ENCODE data around the gene COL27A1.

DNA sequence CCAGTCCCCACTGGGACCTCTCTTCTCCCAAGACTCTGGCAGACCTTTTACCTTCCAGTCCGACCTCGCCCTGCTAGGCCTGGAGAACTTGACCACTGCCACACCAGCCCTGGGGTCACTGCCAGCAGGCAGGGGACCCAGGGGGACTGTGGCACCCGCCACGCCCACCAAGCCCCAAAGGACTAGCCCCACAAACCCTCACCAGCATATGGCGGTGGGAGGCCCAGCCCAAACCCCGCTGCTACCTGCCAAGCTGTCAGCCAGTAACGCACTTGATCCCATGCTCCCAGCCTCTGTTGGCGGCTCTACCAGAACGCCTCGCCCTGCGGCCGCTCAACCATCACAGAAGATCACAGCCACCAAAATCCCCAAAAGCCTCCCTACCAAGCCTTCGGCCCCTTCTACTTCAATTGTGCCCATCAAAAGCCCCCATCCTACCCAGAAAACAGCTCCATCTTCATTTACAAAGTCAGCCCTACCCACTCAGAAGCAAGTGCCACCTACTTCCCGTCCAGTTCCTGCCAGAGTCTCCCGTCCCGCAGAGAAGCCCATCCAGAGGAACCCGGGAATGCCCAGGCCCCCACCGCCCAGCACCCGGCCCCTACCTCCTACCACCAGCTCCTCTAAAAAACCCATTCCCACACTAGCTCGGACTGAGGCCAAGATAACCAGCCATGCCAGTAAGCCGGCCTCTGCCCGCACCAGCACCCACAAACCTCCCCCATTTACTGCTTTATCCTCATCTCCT is 13.1 kb downstream of the COL27A1 start:
- TF ChIP-seq ARNTL (CRISPR knock-in tag; IDR thresholded peaks at IDR 0.05; ENCODE audit: borderline replicate concordance, low read depth) (no peak), CSRNP3 (CRISPR knock-in tag; IDR thresholded peaks at IDR 0.05) (no peak), PATZ1 (CRISPR knock-in tag; IDR thresholded peaks at IDR 0.05; ENCODE audit: borderline replicate concordance) (no peak), ZFP3 (CRISPR knock-in tag; IDR thresholded peaks at IDR 0.05) (no peak)
